A673 (cell line): ENCODE results near the gene ZFYVE21.

Source experiments
- EZH2 ChIP-seq: fragments of 200-600 bp; sonication (generic); IDR thresholded peaks from 2 replicates; pipeline ENCODE4 v1.6.1; 2017; ENCODE audit warnings: borderline replicate concordance, low read depth, mild to moderate bottlenecking, mixed read lengths, antibody characterized with exemption, low read length; ENCODE audit not compliant: poor library complexity, severe bottlenecking
- TF ChIP-seq, protein P1 (sequence below): fragments of 300-800, 200-600 bp; sonication (generic); conservative IDR thresholded peaks from 2 replicates; pipeline ENCODE4 v1.5.1; 2017; ENCODE audit warnings: low read depth, mild to moderate bottlenecking, antibody characterized with exemption, low read length, moderate library complexity, mixed read lengths

DNA sequence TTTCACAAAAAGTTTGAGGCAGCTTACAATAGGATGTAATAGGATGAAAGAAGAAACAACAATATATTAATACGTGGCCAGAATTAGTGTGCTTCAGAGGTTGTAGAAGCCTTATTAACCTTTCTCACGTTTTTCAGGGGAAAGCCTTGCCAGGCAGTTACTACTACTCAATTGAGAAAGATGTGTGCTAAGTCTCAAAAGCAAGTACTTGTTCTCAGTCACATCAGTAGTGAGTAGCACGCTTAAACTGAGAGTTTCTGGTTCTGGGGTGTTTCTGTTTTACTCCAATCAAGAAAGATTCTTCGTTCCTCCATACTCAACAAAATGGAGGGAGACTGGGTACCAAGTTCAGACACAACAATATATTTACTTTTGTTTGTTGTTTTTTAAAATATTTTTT lies 47.9 kb upstream of the ZFYVE21 start:
- TF ChIP-seq, protein P1, sequence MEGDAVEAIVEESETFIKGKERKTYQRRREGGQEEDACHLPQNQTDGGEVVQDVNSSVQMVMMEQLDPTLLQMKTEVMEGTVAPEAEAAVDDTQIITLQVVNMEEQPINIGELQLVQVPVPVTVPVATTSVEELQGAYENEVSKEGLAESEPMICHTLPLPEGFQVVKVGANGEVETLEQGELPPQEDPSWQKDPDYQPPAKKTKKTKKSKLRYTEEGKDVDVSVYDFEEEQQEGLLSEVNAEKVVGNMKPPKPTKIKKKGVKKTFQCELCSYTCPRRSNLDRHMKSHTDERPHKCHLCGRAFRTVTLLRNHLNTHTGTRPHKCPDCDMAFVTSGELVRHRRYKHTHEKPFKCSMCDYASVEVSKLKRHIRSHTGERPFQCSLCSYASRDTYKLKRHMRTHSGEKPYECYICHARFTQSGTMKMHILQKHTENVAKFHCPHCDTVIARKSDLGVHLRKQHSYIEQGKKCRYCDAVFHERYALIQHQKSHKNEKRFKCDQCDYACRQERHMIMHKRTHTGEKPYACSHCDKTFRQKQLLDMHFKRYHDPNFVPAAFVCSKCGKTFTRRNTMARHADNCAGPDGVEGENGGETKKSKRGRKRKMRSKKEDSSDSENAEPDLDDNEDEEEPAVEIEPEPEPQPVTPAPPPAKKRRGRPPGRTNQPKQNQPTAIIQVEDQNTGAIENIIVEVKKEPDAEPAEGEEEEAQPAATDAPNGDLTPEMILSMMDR = no peak
- TF ChIP-seq EZH2 = no peak
